ENCODE measurements around the gene HS6ST3.

DNA sequence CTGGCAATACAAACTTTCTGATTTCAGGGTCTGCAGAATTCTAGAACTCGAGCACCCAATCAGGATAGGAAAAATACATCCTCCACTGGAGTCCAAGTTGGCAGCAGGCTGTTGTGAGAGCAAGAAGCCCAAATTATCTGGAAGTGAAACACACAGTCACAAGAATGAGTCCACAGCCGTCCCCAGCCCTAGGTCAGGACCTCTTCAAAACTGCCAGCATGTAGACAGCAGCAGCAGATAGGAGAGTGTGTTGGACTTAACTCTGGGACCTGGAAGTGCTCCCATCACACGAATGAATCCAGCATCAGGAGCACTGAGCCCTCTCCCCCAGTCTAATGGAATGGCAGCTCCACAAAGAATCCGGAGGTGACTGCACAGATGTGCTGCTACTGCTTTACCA is 483.7 kb downstream of the HS6ST3 start:
- TF ChIP-seq MYC (IDR thresholded peaks at IDR 0.05; ENCODE audit: low read depth, low read length) (no peak), POLR2A (IDR thresholded peaks at IDR 0.05; ENCODE audit: low read depth, low read length) (no peak), POLR2AphosphoS5 (IDR thresholded peaks at IDR 0.05; ENCODE audit: insufficient read depth, low read depth, low read length) (no peak), FOS (IDR thresholded peaks at IDR 0.05; ENCODE audit: borderline replicate concordance, insufficient read depth, low read length) (no peak), EZH2 (IDR thresholded peaks at IDR 0.05; ENCODE audit: borderline replicate concordance, low read depth, low read length, severe bottlenecking) (no peak)
- TF ChIP-seq, protein P1, sequence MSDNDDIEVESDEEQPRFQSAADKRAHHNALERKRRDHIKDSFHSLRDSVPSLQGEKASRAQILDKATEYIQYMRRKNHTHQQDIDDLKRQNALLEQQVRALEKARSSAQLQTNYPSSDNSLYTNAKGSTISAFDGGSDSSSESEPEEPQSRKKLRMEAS (IDR thresholded peaks at IDR 0.05; ENCODE audit: insufficient read depth, insufficient read length): no peak
- TF ChIP-seq, protein P2, sequence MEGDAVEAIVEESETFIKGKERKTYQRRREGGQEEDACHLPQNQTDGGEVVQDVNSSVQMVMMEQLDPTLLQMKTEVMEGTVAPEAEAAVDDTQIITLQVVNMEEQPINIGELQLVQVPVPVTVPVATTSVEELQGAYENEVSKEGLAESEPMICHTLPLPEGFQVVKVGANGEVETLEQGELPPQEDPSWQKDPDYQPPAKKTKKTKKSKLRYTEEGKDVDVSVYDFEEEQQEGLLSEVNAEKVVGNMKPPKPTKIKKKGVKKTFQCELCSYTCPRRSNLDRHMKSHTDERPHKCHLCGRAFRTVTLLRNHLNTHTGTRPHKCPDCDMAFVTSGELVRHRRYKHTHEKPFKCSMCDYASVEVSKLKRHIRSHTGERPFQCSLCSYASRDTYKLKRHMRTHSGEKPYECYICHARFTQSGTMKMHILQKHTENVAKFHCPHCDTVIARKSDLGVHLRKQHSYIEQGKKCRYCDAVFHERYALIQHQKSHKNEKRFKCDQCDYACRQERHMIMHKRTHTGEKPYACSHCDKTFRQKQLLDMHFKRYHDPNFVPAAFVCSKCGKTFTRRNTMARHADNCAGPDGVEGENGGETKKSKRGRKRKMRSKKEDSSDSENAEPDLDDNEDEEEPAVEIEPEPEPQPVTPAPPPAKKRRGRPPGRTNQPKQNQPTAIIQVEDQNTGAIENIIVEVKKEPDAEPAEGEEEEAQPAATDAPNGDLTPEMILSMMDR (IDR thresholded peaks at IDR 0.05; ENCODE audit: extremely low read depth in 1 of 2, insufficient read depth in 1 of 2, low read depth in 1 of 2, low read length in 2 of 2): no peak

Measured in endothelial cell of umbilical vein (primary cell).